NCI-H446 treated with DMSO at 0.1 percent for 48 hours (cell line): ENCODE measurements around the gene DHX16.
"Not testable (repeated sequence)": the region's sequence is repeated elsewhere in the genome, so short reads cannot be mapped to it uniquely, and the experiment has no call there.

Experiments
- DNase-seq: peaks from one replicate; lab custom pipeline; 2025; lab: John Stamatoyannopoulos, UW

Gene DHX16

GRCh38 chr6:30678964-30679726 lies 6.3 kb upstream of the DHX16 start:
- no peak for DNase-seq

DNA sequence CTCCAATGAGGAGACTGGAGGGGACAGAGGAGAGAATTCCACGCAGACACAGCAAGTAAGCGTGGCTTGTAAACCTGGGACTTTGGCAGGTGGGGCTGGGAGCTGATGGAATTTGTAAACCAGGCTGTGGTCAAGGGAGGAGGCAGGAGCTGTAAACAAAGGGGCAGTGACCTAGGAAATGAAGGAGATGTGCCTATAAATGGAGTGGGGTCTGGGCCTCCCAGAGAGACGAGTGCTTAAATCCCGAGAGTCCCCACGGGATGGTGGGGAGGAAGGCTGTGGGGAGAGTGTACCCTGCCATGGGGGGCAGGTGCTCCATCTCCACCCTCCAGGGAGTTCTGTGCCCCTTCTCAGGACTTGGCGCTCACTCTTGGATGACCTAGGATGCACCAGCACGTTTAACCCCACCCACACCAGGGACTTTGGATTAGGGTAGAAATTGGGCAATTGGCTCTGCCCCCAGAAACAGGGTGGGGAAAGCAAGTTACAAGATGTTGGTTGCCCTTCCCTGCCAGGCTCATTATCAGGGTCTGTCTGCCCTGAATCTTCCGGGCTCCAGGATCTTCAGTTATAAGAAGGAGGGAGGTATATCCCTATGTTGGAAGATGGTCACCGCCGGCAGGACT lies 4.0 kb upstream of the DHX16 start:
- DNase-seq, result no peak

DNA sequence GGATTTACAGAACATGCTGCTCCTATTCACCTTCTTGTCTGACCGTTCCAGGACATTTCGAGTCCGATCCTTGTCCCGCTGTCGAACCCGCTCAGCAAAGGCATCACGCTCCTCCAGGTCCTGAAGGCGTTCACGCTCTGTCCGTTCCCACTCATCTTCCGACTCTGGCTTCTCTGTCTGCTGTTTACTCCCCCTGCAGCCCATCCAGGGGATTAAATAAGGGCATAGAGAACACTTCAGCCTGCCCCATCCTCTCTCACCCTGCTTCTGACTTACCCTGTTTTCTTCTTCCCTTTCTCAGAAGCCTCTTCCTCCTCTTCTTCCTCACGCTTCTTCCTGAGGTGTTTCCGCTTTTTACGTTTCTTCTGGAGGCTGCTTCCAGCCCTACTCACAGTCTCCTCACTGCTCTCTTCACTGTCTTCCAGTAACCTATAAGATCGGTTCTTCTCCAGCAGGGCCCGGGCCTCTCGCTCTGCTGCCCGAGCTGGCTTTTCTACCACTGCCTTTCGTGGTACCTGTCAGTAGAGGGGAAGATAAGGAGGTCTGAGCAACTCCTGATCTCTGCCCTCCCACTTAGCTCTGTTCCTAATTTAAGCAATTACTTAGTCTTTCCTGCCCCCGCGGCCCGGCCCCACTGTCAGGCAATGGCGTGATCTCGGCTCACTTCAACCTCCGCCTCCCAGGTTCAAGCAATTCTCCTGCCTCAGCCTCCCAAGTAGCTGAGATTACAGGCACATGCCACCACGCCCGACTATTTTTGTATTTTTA lies 1.9 kb downstream of the DHX16 start:
- no peak for DNase-seq

DNA sequence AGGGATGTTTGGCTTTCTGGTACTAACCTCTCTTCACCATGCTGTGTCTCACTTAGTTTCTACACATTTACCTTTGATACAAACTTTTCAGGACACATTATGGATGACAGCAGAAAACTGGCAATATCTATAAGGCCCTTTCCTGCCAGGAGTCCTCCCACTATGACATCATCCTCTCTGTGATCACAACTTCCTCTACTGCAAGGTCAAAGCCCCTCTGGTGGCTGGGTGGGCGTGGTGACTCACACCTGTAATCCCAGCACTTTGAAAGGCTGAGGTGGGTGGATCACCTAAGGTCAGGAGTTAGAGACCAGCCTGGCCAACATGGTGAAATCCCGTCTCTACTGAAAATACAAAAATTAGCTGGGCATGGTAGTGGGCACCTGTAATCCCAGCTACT lies 6.5 kb downstream of the DHX16 start:
- DNase-seq, result not testable (repeated sequence)

- DNase-seq, result no peak
These were observed 7.6 kb downstream of the DHX16 start for GRCh38 chr6:30664994-30665767.

DNA sequence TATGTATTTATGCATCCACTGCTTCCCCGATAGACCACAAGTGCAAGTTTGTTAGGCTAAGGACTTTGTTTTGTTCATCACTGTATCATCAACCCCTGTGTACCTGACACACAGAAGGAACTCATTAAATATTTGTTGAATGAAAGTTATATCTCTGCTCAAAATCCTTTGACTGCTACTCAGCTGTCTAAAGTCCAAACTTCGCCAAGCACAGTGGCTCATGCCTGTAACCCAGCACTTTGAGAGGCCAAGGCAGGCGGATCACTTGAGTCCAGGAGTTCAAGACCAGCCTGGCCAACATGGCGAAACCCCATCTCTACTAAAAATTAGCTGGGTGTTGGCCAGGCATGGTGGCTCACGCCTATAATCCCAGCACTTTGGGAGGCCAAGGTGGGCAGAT lies 14.9 kb downstream of the DHX16 start:
- DNase-seq, result not testable (repeated sequence)

- no peak for DNase-seq
These were observed 15.4 kb downstream of the DHX16 start for GRCh38 chr6:30657454-30657853.

DNA sequence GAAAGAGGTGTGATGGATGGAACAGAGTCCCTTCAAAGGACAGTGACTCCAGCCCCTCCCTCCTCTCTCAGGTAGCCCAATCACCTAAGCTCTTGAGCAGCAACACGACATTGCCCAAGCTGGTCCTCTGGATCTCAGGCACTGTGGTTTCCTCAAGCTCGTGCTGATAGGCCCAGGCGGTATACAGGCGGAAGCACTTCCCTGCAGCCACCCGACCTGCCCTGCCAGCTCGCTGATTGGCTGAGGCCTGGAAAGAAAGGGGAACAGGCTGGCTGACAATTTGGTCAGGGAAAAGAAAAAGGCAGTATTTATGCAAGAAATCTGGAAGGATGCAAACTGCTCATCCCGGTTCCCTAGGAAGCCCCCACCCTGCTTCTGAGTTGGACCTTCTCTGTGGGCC lies 16.3 kb downstream of the DHX16 start:
- no peak for DNase-seq

DNA sequence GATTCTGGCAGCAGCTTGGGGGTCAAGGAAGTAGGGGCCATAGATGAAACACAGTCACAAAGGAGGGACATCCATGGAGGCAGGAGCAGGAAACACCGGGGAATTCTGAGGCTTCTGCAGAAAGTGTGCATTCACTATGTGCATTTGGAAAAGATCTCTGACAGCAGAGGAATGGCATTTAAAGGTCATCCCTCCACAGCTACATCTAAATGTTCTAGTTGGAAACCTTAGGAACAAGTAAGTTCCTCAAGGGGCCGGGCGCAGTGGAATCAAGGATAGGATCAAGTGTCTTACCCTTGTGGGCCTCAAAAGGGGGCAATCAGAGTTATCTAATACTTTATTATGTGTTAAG lies 17.1 kb downstream of the DHX16 start:
- no peak for DNase-seq

DNA sequence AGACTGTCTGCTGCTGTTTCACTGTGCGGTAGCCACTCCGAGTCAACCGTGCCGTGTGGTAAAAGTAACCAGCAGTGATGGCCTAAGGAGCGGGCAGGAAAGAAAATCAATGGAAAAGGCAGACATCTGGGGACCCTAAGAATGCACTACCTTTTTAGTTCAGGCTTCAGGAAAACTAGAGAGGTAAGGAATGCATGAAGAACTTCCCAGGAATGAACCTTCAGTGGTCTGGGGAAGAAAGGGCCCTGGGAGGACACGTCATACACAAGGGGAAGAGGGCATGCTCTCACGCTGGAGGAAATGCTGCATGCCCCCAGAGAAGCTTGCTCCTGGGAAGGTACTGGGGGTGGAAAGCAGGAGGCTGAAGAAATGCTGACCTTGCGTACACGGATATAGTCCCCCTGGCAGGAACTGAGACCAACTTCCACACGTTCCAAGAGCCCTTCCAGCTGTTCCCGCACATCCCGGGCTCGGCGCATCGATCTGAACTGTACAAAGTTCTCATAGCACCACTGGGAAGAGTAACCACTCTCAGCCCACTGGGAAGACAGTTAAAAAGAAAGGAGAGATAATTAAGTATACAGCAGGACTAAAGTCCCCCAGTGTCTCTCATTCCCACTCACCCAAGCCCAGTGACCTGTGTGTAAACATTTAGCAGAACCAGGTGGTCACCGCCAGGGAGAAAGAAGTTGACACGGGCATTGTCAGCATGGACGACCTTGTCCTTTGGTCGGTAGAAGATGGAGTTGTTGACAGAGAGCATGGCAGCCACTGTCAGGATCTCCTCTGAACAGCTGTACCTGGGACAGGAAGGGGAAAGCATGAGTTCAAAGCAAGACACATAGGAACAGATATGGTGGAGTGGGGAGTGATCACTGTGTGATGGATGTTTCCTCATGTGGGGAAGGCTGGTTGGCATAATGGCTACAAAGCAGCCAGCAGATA lies 17.7 kb downstream of the DHX16 start:
- DNase-seq, result no peak

DNA sequence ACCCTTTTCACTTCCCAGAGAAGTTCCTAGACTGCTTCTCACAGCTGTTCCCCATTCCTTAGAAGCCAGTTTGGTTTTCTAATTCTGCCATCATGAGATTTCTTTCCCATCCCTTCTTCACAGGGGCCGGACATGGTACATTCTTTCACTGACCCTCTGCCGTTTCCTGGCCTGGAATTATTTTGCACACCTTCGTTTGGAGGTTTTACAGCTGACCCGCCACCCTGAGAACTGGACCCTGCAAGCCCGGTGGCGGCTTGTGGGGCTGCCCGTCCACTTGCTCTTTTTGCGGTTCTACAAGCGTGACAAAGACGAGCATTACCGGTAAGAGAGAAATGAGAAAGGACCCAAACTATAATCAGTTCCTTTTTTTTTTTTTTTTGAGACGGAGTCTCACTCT lies 21.7 kb downstream of the DHX16 start:
- DNase-seq, result no peak

GRCh38 chr6:30647242-30648116 lies 25.3 kb downstream of the DHX16 start:
- peak; percentile 6 for DNase-seq

DNA sequence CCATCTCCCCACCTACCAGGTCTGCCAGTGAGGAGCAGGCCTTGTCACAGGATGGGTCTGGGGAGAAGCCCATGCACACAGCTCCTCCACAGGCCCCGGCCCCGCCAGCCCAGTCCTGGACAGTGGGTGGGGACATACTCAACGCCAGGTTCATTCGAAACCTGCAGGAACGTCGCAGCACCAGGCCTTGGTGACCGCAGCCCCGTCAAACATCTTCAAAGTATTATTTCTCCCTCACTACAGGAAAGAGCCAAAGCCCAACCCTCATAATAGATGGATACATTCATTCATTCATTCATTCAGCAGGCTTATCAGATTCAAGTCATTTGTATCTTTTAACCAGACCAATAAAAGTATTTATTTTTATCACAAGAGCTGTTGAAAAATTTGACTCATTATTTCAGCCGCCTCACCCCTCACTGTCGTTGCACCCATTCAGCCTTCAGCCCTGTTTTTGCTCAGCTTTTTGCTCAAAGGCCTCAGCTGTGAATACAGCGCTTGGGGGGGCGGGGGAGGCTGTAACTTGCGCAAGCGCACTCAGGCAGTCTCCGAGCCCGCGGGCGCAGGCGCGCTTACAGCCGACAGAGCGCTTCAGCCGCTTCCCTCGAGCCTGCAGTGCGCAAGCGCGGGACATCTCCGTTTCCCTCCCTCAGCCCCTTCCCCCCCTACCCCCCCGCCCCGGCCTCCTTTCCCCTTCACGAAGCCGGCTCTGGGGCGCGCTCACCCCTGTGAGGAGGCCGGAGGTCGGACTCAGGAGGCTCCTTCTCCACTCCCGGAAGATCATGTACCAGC lies 26.2 kb downstream of the DHX16 start, which contains the start of gene C6orf136:
Gene C6orf136, plus strand, starts transcription at position 684 of the 792 bp plus-strand sequence. Its CDS starts 99 bp downstream, at position 783.
- DNase-seq, result peak; percentile 85

DNA sequence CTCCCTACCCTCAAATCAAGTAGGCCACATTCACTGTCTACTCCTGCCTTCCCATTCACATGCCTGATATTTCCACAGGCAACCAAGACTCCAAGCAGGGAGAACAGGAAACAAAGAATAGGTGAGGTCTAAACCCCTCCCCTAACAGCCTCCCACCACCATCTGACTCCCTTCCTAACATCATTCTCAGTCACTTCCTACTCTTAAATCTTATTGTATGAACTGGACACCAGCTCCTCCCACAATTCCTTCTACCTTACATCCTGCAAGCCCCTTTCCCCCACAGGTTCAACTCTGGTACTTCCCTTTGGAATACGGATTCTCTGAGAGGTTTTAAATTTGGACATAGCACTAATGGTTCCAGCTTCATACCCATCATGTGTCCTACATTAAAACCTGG lies 26.8 kb downstream of the DHX16 start:
- no peak for DNase-seq

DNA sequence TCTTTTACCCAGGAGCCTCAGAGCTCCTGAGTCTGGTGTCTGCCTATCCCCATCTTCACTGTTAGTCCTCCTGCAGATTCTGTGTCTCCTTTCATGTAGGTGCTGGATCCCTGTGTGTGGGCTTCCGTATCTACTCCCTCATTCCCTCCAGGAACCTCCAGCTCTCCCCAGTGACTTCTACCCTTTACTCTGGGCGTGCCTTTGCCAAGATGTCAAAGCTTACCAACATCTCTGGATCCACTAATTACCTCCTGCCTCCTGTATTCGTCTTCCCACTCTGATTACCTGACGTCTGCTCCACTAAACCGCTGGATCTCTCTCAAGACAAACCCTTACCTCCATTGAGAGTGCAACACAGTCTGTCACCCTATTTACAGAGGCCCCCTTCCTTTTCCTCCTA lies 28.0 kb downstream of the DHX16 start:
- no peak for DNase-seq

- no peak for DNase-seq
These were observed 29.1 kb downstream of the DHX16 start for GRCh38 chr6:30643656-30644055.

- no peak for DNase-seq
These were observed 31.8 kb downstream of the DHX16 start for GRCh38 chr6:30641048-30641447.

- no peak for DNase-seq
These were observed 32.3 kb downstream of the DHX16 start for GRCh38 chr6:30640481-30640880.

DNA sequence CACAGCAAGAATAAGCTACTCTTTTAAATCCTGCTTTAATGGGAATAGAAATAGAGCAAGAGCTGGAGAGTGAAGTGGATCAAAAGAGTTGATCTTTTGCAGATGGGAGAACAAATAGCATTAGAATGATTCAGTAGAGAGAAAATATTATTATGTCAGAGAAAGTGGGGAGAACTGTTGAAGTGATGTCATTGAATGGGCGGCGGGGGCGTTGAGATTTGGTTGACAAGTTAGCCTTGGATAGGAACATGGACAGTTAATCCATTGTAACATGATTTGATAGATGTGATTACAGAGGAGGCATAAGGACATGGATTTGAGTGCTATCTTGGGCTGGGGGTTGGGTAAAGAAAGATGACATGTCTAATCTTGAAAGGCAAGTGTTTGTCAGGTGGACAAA lies 37.0 kb downstream of the DHX16 start:
- no peak for DNase-seq
